ENCODE results near the gene SORL1.

Gene SORL1

DNA sequence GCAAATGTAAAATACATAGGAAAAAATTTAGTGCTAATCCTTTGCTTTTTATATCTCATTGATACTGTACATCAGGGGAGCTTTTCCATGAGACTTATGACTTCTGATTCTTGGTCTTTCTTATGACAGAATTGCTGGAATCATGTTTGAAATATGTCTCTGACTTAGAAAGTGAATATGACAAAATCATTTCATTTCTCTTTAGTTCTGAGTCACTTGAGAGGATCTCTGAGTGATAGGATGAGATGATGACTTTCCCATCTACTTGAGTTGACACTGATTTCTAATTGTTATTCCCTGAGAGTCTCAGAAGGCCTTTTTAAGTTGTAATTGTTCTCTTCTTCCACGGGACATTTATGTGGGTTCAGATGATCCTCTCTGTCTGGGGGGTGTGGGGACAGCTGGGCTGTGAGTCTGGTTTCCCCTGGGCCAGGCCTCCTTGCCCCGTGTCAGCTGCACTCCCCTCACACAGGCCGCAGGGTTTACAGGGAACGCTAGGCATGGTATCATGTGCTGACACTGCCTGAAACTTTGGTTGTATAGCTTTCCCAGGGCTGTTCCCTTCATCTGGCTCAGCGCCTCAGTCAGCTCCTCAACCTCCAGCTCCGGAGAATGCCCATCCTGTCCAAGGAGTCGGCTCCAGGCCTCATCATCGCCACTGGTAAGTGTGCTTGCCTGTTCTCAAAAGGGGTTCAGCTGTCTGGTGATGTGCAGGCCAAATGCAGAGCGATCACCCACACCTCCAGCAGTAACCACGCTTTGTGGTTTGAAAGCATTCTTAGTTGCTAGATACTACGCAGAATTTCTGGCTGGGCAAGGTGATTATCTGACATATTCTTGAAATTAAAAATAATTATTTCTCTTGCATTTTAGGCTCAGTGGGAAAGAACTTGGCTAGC is 70.2 kb downstream of the SORL1 start:
- WGBS, 2 experiments (ENCODE audit: insufficient coverage in 2 of 2) = 90 to 100% methylated on average over 7 to 8 of the region's 11 CpGs
- no peaks in the 10 kb centered on the region for H3K4me1 ChIP-seq (ENCODE audit: control insufficient read depth, insufficient read depth, low read length, poor library complexity, severe bottlenecking)
- H3K36me3 ChIP-seq (ENCODE audit: control insufficient read depth, insufficient read depth, low read length) = peaks cover 11% of the 10 kb centered on the region
- H3K4me3 ChIP-seq (ENCODE audit: extremely low read depth, insufficient read depth, low read length, poor library complexity, severe bottlenecking) = no peak overlapping the region
- no peak overlapping the region for H3K27ac ChIP-seq (ENCODE audit: low read depth, low read length, severe bottlenecking)
- H3K9me3 ChIP-seq (ENCODE audit: control insufficient read depth, low read length) = no peaks in the 10 kb centered on the region

DNA sequence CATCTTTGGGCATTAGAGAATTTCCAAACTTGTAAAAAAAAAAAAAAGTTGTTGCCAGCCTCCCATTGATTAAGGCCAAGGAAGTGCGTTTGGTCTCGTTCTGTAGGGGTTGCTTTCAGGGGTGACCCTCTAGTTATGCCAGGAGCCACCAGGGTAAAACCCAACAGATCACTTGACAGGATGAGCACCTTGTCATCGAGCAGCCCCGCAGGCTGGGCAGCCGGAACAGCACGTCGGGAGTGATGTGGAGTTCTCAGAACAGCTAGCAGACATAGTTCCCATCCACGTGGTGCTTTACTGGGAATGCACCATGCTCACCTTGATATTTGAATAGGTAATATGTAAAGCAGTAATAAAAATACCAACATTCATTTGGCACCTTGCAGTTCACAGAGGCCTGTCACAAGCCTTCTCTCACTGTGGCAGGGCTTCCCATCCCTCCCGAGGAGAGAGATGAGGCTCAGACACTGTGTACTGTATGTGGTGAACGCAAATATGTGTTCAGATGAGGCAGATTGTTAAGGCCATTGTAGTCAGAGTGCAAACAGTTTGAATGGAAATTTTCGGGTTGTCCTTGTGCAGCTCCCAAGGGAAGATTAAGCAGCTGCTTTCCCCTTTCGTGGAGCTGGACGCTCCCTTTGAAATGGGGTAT is 71.6 kb downstream of the SORL1 start:
- 86 to 88% methylated on average over 10 to 12 of the region's 13 CpGs for WGBS, 2 experiments (ENCODE audit: insufficient coverage in 2 of 2)
- Histone ChIP-seq H3K9me3 (ENCODE audit: control insufficient read depth, low read length) (no peaks in the 10 kb centered on the region), H3K27ac (ENCODE audit: low read depth, low read length, severe bottlenecking) (no peak overlapping the region)

GRCh38 chr11:121524233-121524631 is 72.1 kb downstream of the SORL1 start:
- 91 to 93% methylated on average over 2 to 4 of the region's 4 CpGs for WGBS, 2 experiments (ENCODE audit: insufficient coverage in 2 of 2)
- H3K4me3 ChIP-seq (ENCODE audit: extremely low read depth, insufficient read depth, low read length, poor library complexity, severe bottlenecking) = no peak overlapping the region
- no peaks in the 10 kb centered on the region for H3K4me1 ChIP-seq (ENCODE audit: control insufficient read depth, insufficient read depth, low read length, poor library complexity, severe bottlenecking)
- H3K9me3 ChIP-seq (ENCODE audit: control insufficient read depth, low read length) = no peaks in the 10 kb centered on the region
- H3K36me3 ChIP-seq (ENCODE audit: control insufficient read depth, insufficient read depth, low read length) = peaks cover 12% of the 10 kb centered on the region
- no peak overlapping the region for H3K27ac ChIP-seq (ENCODE audit: low read depth, low read length, severe bottlenecking)

More for the DNA sequence above, 71.6 kb downstream of the SORL1 start:
- no peak overlapping the region for H3K4me3 ChIP-seq (ENCODE audit: extremely low read depth, insufficient read depth, low read length, poor library complexity, severe bottlenecking)
- peaks cover 11% of the 10 kb centered on the region for H3K36me3 ChIP-seq (ENCODE audit: control insufficient read depth, insufficient read depth, low read length)
- no peaks in the 10 kb centered on the region for H3K4me1 ChIP-seq (ENCODE audit: control insufficient read depth, insufficient read depth, low read length, poor library complexity, severe bottlenecking)

DNA sequence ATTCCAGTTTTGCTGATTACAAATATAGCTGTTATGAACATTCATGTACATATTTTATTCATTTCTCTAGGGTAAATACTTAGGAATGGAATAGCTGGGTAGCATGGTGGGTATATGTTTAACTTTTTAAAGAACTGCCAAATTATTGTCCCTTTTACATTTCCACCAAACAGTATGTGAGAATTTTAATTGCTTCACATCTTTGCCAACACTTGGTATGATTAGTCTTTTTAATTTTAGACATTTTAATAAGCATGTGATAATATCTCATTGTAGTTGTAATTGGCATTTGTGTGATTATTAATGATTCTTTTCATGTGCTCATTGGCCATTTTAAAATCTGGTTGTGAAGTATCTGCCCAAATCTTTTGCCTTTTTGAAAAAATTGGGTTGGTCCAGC is 73.3 kb downstream of the SORL1 start:
- Histone ChIP-seq H3K4me3 (ENCODE audit: extremely low read depth, insufficient read depth, low read length, poor library complexity, severe bottlenecking) (no peak overlapping the region), H3K36me3 (ENCODE audit: control insufficient read depth, insufficient read depth, low read length) (peaks cover 16% of the 10 kb centered on the region), H3K4me1 (ENCODE audit: control insufficient read depth, insufficient read depth, low read length, poor library complexity, severe bottlenecking) (no peaks in the 10 kb centered on the region), H3K27ac (ENCODE audit: low read depth, low read length, severe bottlenecking) (no peak overlapping the region), H3K9me3 (ENCODE audit: control insufficient read depth, low read length) (peaks cover 4% of the 10 kb centered on the region)

DNA sequence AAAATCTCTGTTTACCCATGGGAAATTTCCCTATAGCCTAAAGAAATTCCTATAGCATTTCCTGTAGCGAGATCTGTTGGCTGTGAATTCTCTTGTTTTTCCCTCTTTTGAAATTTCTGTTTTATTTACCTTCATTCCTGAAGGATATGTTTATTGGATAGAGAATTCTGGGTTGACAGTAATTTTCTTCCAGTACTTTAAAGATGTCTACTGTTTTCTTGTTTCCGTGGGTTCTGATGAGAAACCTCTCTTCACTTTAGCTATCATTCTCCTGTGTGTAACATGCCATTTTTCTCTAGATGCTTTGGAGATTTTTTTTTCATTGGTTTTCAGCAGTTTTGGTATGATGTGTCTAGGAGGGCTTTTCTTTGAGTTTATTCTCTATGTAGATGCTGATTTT is 78.1 kb downstream of the SORL1 start:
- Histone ChIP-seq H3K4me1 (ENCODE audit: control insufficient read depth, insufficient read depth, low read length, poor library complexity, severe bottlenecking) (peaks cover 8% of the 10 kb centered on the region), H3K27ac (ENCODE audit: low read depth, low read length, severe bottlenecking) (no peak overlapping the region), H3K4me3 (ENCODE audit: extremely low read depth, insufficient read depth, low read length, poor library complexity, severe bottlenecking) (no peak overlapping the region), H3K36me3 (ENCODE audit: control insufficient read depth, insufficient read depth, low read length) (peaks cover 7% of the 10 kb centered on the region), H3K9me3 (ENCODE audit: control insufficient read depth, low read length) (peaks cover 7% of the 10 kb centered on the region)
- no CpG with 5 or more reads among the region's 2 CpGs for WGBS, 2 experiments (ENCODE audit: insufficient coverage in 2 of 2)

- H3K4me1 ChIP-seq (ENCODE audit: control insufficient read depth, insufficient read depth, low read length, poor library complexity, severe bottlenecking) = peaks cover 8% of the 10 kb centered on the region
- H3K36me3 ChIP-seq (ENCODE audit: control insufficient read depth, insufficient read depth, low read length) = peaks cover 11% of the 10 kb centered on the region
- no peak overlapping the region for H3K4me3 ChIP-seq (ENCODE audit: extremely low read depth, insufficient read depth, low read length, poor library complexity, severe bottlenecking)
- peaks cover 7% of the 10 kb centered on the region for H3K9me3 ChIP-seq (ENCODE audit: control insufficient read depth, low read length)
- no peak overlapping the region for H3K27ac ChIP-seq (ENCODE audit: low read depth, low read length, severe bottlenecking)
- WGBS, 2 experiments (ENCODE audit: insufficient coverage in 2 of 2) = 67 to 100% methylated on average over 1 to 2 of the region's 3 CpGs
Measured at GRCh38 chr11:121533601-121534000, 81.5 kb downstream of the SORL1 start.

- peaks cover 7% of the 10 kb centered on the region for H3K9me3 ChIP-seq (ENCODE audit: control insufficient read depth, low read length)
- H3K27ac ChIP-seq (ENCODE audit: low read depth, low read length, severe bottlenecking) = no peak overlapping the region
- peaks cover 8% of the 10 kb centered on the region for H3K4me1 ChIP-seq (ENCODE audit: control insufficient read depth, insufficient read depth, low read length, poor library complexity, severe bottlenecking)
- H3K36me3 ChIP-seq (ENCODE audit: control insufficient read depth, insufficient read depth, low read length) = peaks cover 9% of the 10 kb centered on the region
- WGBS, 2 experiments (ENCODE audit: insufficient coverage in 2 of 2) = 94 to 95% methylated on average over 6 to 9 of the region's 12 CpGs
- H3K4me3 ChIP-seq (ENCODE audit: extremely low read depth, insufficient read depth, low read length, poor library complexity, severe bottlenecking) = no peak overlapping the region
Measured at GRCh38 chr11:121534131-121535093, 82.3 kb downstream of the SORL1 start.

- H3K9me3 ChIP-seq (ENCODE audit: control insufficient read depth, low read length) = peaks cover 4% of the 10 kb centered on the region
- no peak overlapping the region for H3K27ac ChIP-seq (ENCODE audit: low read depth, low read length, severe bottlenecking)
- peaks cover 8% of the 10 kb centered on the region for H3K4me1 ChIP-seq (ENCODE audit: control insufficient read depth, insufficient read depth, low read length, poor library complexity, severe bottlenecking)
- no peak overlapping the region for H3K4me3 ChIP-seq (ENCODE audit: extremely low read depth, insufficient read depth, low read length, poor library complexity, severe bottlenecking)
- H3K36me3 ChIP-seq (ENCODE audit: control insufficient read depth, insufficient read depth, low read length) = peaks cover 7% of the 10 kb centered on the region
- 67 to 95% methylated on average over 3 to 4 of the region's 6 CpGs for WGBS, 2 experiments (ENCODE audit: insufficient coverage in 2 of 2)
Measured at GRCh38 chr11:121535129-121535796, 83.1 kb downstream of the SORL1 start.

DNA sequence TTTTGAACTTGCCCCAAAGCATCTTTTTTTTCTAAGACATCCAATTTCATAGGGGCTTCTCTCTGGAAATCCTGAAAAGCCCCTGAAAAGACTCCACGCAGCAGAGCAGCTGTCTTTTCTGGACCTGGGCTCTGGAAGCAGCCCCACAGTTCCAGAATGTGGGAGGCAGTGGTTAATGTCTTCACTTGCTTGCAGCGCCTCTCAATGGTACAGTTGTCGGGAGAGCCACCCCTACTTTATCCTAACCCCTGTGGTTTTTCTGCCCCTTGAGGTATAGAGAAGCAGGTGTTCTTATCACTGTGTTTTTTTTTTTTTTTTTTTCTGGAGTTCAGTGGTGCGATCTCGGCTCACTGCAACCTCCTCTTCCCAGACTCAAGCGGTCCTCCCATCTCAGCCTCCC is 84.0 kb downstream of the SORL1 start:
- WGBS, 2 experiments (ENCODE audit: insufficient coverage in 2 of 2) = 100% methylated on average over 1 of the region's 6 CpGs; no CpG with 5 or more reads in 1 of the 2 experiments
- no peak overlapping the region for H3K4me3 ChIP-seq (ENCODE audit: extremely low read depth, insufficient read depth, low read length, poor library complexity, severe bottlenecking)
- peaks cover 8% of the 10 kb centered on the region for H3K4me1 ChIP-seq (ENCODE audit: control insufficient read depth, insufficient read depth, low read length, poor library complexity, severe bottlenecking)
- H3K27ac ChIP-seq (ENCODE audit: low read depth, low read length, severe bottlenecking) = no peak overlapping the region
- no peaks in the 10 kb centered on the region for H3K9me3 ChIP-seq (ENCODE audit: control insufficient read depth, low read length)
- H3K36me3 ChIP-seq (ENCODE audit: control insufficient read depth, insufficient read depth, low read length) = peaks cover 7% of the 10 kb centered on the region

DNA sequence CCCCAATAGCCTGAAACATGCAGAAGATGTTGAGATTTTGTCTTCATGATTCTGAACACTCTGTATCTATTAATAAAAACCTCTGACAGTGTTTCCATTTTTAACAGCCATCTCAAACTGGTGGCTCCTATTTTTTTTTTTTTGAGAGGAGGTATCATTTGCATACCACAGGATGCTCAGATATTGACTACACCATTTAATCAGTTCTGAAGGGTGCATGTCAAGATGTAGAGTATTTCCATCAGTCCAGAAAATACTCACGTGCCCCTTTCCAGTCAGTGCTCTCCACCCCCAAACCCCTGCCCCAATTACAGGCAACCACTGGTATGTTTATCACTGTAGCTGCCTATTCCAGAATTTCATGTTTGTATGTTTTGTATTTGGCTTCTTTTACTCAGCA is 85.9 kb downstream of the SORL1 start:
- Histone ChIP-seq H3K36me3 (ENCODE audit: control insufficient read depth, insufficient read depth, low read length) (peaks cover 4% of the 10 kb centered on the region), H3K4me3 (ENCODE audit: extremely low read depth, insufficient read depth, low read length, poor library complexity, severe bottlenecking) (no peak overlapping the region), H3K4me1 (ENCODE audit: control insufficient read depth, insufficient read depth, low read length, poor library complexity, severe bottlenecking) (peaks cover 8% of the 10 kb centered on the region), H3K9me3 (ENCODE audit: control insufficient read depth, low read length) (no peaks in the 10 kb centered on the region), H3K27ac (ENCODE audit: low read depth, low read length, severe bottlenecking) (no peak overlapping the region)
- WGBS, 2 experiments (ENCODE audit: insufficient coverage in 2 of 2) = 100% methylated on average over 1 of the region's 1 CpG

Measured in mesodermal cell (in vitro differentiated cells).